PC-3 (cell line): ENCODE results near the gene DENND2D.

Experiments used
- CTCF ChIP-seq: fragments of 300-600 bp; sonication (generic); conservative IDR thresholded peaks from 2 replicates; pipeline ENCODE4 v1.5.1; 2017; ENCODE audit warnings: antibody characterized with exemption, low read depth, mild to moderate bottlenecking, low read length
- EZH2 ChIP-seq: fragments of 300-600 bp; sonication (generic); IDR thresholded peaks from one replicate; pipeline ENCODE4 v1.6.1; 2017; ENCODE audit warnings: antibody characterized with exemption, mild to moderate bottlenecking, low read length; ENCODE audit not compliant: unreplicated experiment
- EZH2phosphoT487 ChIP-seq: fragments of 300-600 bp; sonication (generic); IDR thresholded peaks from 2 replicates; pipeline ENCODE4 v1.6.1; 2018; ENCODE audit warnings: mild to moderate bottlenecking, antibody characterized with exemption, low read length, borderline replicate concordance

- TF ChIP-seq CTCF: no peak
- no peak for TF ChIP-seq EZH2
- TF ChIP-seq EZH2phosphoT487: no peak
Observed at GRCh38 chr1:111192074-111192473, 8.4 kb downstream of the DENND2D start.
